GM12872 (cell line): ENCODE measurements around the gene NPHP4.

Experiments used
- TF ChIP-seq, protein P1 (sequence below): IDR thresholded peaks from 3 replicates; pipeline ENCODE4 v1.5.1; 2011; ENCODE audit warnings: low read depth, mild to moderate bottlenecking, low read length, moderate library complexity; ENCODE audit not compliant: insufficient read depth

NPHP4 gene

GRCh38 chr1:5874416-5875110 is 117.7 kb downstream of the NPHP4 start:
- TF ChIP-seq, protein P1, sequence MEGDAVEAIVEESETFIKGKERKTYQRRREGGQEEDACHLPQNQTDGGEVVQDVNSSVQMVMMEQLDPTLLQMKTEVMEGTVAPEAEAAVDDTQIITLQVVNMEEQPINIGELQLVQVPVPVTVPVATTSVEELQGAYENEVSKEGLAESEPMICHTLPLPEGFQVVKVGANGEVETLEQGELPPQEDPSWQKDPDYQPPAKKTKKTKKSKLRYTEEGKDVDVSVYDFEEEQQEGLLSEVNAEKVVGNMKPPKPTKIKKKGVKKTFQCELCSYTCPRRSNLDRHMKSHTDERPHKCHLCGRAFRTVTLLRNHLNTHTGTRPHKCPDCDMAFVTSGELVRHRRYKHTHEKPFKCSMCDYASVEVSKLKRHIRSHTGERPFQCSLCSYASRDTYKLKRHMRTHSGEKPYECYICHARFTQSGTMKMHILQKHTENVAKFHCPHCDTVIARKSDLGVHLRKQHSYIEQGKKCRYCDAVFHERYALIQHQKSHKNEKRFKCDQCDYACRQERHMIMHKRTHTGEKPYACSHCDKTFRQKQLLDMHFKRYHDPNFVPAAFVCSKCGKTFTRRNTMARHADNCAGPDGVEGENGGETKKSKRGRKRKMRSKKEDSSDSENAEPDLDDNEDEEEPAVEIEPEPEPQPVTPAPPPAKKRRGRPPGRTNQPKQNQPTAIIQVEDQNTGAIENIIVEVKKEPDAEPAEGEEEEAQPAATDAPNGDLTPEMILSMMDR, result no peak

GRCh38 chr1:5873556-5873955 is 118.7 kb downstream of the NPHP4 start:
- TF ChIP-seq, protein P1, result no peak

- TF ChIP-seq, protein P1, result no peak
These were observed 119.3 kb downstream of the NPHP4 start for GRCh38 chr1:5872886-5873285.

DNA sequence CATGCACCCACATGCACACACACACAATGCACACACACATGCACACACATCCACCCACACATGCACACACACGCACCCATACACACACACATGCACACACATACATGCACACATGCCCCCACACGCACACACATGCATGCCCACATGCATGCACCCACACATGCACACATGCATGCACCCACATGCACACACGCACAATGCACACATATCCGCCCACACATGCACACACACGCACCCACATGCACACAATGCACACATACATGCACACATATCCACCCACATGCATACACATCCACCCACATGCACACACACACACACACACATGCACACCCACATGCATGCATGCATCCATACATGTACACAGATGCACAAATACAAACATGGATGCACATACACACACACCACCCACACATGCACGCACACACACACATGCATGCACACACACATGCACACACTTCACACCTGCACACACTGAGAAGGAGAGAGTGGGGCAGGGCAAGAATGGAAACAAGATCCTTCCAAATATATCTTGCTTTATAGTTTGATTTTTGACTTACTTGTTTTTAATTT is 123.2 kb downstream of the NPHP4 start:
- TF ChIP-seq, protein P1, result no peak

DNA sequence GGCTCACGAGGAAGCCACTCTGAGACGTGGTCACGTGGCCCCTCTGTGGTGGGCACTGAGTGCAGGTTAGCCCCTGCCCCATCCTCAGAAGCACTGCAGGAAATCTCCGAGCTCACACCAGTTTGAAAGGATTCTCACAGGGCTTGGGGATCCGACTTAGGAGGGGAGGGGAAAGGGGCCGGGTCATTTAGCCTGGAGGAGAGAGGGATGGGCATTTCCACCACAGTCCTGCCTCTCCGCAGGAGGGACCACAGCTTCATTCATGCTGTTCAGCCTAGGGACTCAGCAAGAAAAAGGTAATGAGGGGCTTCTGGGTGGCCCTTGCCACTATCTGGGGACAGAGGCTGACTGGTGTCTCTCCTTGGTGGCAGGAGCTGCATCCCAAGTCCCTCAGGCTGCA is 126.5 kb downstream of the NPHP4 start:
- TF ChIP-seq, protein P1, result no peak

- TF ChIP-seq, protein P1, result no peak
These were observed 127.2 kb downstream of the NPHP4 start for GRCh38 chr1:5865056-5865455.

DNA sequence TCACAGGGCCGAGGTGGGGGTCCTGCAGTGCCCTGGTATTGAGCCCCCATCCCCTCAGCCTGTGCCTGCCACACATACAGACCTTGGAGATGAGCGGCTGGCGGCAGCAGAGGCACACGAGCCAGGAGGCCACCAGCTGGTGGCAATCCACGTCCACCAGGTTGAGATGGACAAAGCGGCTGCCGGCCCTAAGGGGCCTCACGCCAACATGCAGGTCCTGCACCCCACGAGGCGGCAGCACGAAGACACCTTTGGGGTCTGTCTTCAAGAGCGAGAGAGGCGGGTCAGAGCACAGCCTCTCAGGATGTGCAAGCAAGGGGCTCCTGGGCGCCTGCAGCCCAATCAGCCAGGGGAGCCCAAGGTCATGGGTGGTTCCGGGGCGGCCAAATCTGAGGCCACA is 128.0 kb downstream of the NPHP4 start:
- TF ChIP-seq, protein P1, result no peak
